UCSD-AML1 (cell line): Measurements from ENCODE around the gene GOLGA8K.
"Not testable (repeated sequence)": the region's sequence is repeated elsewhere in the genome, so short reads cannot be mapped to it uniquely, and the experiment has no call there.

Experiments
- DNase-seq: peaks from one replicate; lab custom pipeline; 2025; ENCODE audit not compliant: unreplicated experiment; lab: John Stamatoyannopoulos, UW

Gene GOLGA8K

GRCh38 chr15:32403192-32403591 lies at the start of gene GOLGA8K:
GOLGA8K (minus strand) TSS chr15:32403292; CDS start chr15:32403194, 98 bp downstream.
- not testable (repeated sequence) for DNase-seq

- DNase-seq = not testable (repeated sequence)
Measured at GRCh38 chr15:32440445-32440977, 37.4 kb upstream of the GOLGA8K start.

- not testable (repeated sequence) for DNase-seq
Measured at GRCh38 chr15:32434102-32434963, 31.2 kb upstream of the GOLGA8K start.

- DNase-seq = not testable (repeated sequence)
Measured at GRCh38 chr15:32427635-32428034, 24.5 kb upstream of the GOLGA8K start.

GRCh38 chr15:32426511-32426910 lies 23.4 kb upstream of the GOLGA8K start:
- not testable (repeated sequence) for DNase-seq

GRCh38 chr15:32407903-32408302 lies 4.8 kb upstream of the GOLGA8K start:
- not testable (repeated sequence) for DNase-seq

GRCh38 chr15:32396522-32396921 lies 6.6 kb downstream of the GOLGA8K start:
- DNase-seq = not testable (repeated sequence)

GRCh38 chr15:32394745-32395144 lies 8.3 kb downstream of the GOLGA8K start:
- DNase-seq = not testable (repeated sequence)

GRCh38 chr15:32388050-32388648 lies 14.9 kb downstream of the GOLGA8K start:
- not testable (repeated sequence) for DNase-seq

- not testable (repeated sequence) for DNase-seq
Measured at GRCh38 chr15:32385823-32386495, 17.1 kb downstream of the GOLGA8K start.

- not testable (repeated sequence) for DNase-seq
Measured at GRCh38 chr15:32374185-32374584, 28.9 kb downstream of the GOLGA8K start.

GRCh38 chr15:32373707-32374106 lies 29.4 kb downstream of the GOLGA8K start:
- DNase-seq = not testable (repeated sequence)

- not testable (repeated sequence) for DNase-seq
Measured at GRCh38 chr15:32372075-32372474, 31.0 kb downstream of the GOLGA8K start.

GRCh38 chr15:32370526-32370925 lies 32.6 kb downstream of the GOLGA8K start:
- DNase-seq = not testable (repeated sequence)

- not testable (repeated sequence) for DNase-seq
Measured at GRCh38 chr15:32370064-32370463, 33.0 kb downstream of the GOLGA8K start.

- not testable (repeated sequence) for DNase-seq
Measured at GRCh38 chr15:32366492-32366891, 36.6 kb downstream of the GOLGA8K start.

GRCh38 chr15:32365955-32366354 lies 37.1 kb downstream of the GOLGA8K start:
- DNase-seq = not testable (repeated sequence)

GRCh38 chr15:32364944-32365343 lies 38.1 kb downstream of the GOLGA8K start:
- DNase-seq = not testable (repeated sequence)

GRCh38 chr15:32363449-32363848 lies 39.6 kb downstream of the GOLGA8K start:
- not testable (repeated sequence) for DNase-seq

GRCh38 chr15:32361662-32362061 lies 41.4 kb downstream of the GOLGA8K start:
- not testable (repeated sequence) for DNase-seq

- DNase-seq = not testable (repeated sequence)
Measured at GRCh38 chr15:32358462-32358861, 44.6 kb downstream of the GOLGA8K start.
